HG02884 (cell line): ENCODE results near the gene PRKAR1A.

Experiments
- ATAC-seq: cut with Tn5 transposase; IDR thresholded peaks from one replicate; pipeline ENCODE4 v1.9.1; 2021; ENCODE audit warnings: mild to moderate bottlenecking, moderate library complexity; ENCODE audit not compliant: unreplicated experiment

Gene PRKAR1A

GRCh38 chr17:68598545-68598961, 86.3 kb downstream of the PRKAR1A start:
- no peak for ATAC-seq

GRCh38 chr17:68599091-68599490, 86.9 kb downstream of the PRKAR1A start:
- ATAC-seq: no peak

GRCh38 chr17:68599552-68600066, 87.4 kb downstream of the PRKAR1A start:
- no peak for ATAC-seq

GRCh38 chr17:68600067-68600930, 88.1 kb downstream of the PRKAR1A start:
- ATAC-seq: no peak
